Measurements from ENCODE around the gene MS4A18. TPM values are rescaled to one million over a fixed set of nuclear protein-coding genes. Genes with fewer than 3 reads are reported as not detected.
"Not testable (repeated sequence)": the region's sequence is repeated elsewhere in the genome, so short reads cannot be mapped to it uniquely, and the experiment has no call there.

Gene MS4A18
- total RNA-seq, 1 donor from 2014 or later: not detected

DNA sequence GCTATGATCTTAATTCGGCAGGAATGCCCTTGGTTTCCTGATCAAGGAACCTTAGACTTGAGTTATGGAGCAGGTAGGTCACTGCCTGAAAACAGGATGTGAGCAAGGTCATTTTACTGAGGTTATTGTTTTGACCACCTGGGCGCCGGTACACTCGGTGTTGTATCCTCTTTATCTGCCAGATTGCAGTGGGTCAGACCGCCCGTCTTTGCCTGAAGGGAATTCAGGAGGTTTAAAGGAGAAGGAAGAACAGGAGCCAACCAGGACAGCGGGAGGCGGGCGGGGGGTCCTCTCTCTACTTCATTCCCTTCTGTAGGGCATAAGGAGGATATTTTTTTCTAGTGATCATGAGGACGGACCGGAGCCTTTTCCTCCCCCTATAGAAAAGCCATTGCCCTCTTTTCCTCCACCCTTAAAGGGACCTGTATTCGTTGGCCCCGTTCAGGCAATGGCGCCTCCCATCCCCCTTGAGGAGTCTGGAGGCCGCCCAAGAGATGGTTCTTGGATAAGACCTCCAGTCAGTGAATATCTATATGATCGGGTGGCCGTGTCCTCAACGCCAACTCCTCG lies 32.8 kb downstream of the MS4A18 start:
- ATAC-seq: peak in 1 of 2 donors; percentile 5

DNA sequence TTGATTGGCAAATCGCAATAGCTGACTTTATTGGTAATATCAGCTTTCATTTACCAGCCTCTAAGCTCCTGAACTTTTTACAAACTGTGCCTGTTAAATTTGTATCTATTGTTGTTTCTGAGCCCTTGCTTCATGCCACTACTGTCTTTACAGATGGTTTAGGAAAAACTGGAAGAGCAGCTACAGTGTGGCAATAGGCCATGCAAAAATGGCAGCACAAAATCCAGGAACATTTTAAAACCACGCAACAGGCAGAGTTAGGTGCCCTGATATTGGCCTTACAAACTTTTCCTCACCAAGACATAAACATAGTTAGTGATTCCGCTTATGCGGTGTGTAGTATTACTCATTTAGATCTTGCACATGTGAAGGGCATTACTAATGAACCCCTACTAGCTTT lies 34.2 kb downstream of the MS4A18 start:
- H3K4me1 ChIP-seq; DNase-seq; H3K36me3 ChIP-seq; H3K9me3 ChIP-seq; intact Hi-C loops (cut with DNase I); ATAC-seq; H3K27ac ChIP-seq: not testable (repeated sequence)
- Histone ChIP-seq H3K4me3 (peak overlapping the region; percentile 45), H3K27me3 (ENCODE audit: low read depth) (peaks cover 13% of the 10 kb centered on the region)

More for the DNA sequence above, 32.8 kb downstream of the MS4A18 start:
- Histone ChIP-seq H3K9me3 (no peaks in the 10 kb centered on the region), H3K4me1 (peaks cover 3% of the 10 kb centered on the region), H3K36me3 (no peaks in the 10 kb centered on the region), H3K27me3 (ENCODE audit: low read depth) (peaks cover 17% of the 10 kb centered on the region), H3K27ac (peak overlapping the region; percentile 10), H3K4me3 (peak overlapping the region; percentile 45)
- TF ChIP-seq CTCF (IDR thresholded peaks at IDR 0.05): no peak
- DNase-seq: no peak
- intact Hi-C loops (cut with DNase I): no loop called here

DNA sequence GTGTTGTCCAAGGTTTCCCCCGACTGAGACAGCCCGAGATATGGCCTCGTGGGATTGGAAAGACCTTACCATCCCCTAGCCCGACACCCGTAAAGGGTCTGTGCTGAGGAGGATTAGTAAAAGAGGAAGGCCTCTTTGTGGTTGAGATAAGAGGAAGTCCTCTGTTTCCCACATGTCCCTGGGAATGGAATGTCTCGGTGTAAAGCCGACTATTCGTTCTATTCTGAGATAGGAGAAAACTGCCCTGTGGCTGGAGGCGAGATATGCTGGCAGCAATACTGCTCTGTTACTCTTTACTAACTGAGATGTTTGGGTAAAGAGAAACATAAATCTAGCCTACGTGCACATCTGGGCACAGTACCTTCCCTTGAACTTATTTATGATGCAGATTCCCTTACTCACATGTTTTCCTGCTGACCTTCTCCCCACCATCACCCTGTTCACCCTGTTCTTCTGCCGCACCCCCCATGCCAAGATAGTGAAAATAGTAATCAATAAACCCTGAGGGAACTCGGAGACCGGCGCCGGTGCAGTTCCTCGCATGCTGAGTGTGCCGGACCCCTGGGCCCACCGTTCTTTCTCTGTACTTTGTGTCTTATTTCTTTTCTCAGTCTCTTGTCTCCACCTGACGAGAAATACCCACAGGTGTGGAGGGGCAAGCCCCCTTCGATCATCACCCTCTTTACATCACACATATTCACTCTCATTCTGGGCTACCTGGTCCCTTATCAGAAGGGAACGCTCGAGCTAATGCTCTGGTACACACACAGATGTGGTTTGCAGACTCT lies 35.1 kb downstream of the MS4A18 start:
- ATAC-seq; intact Hi-C loops (cut with DNase I); DNase-seq; H3K4me1 ChIP-seq; H3K27ac ChIP-seq; H3K36me3 ChIP-seq; H3K9me3 ChIP-seq: not testable (repeated sequence)
- peak overlapping the region; percentile 45 for H3K4me3 ChIP-seq
- peaks cover 11% of the 10 kb centered on the region for H3K27me3 ChIP-seq (ENCODE audit: low read depth)

GRCh38 chr11:60761436-60762190 lies 37.1 kb downstream of the MS4A18 start:
- intact Hi-C loops (cut with DNase I): no loop called here
- Histone ChIP-seq H3K4me3 (peak overlapping the region; percentile 3), H3K27me3 (ENCODE audit: low read depth) (peaks cover 6% of the 10 kb centered on the region), H3K27ac (no peak overlapping the region), H3K36me3 (no peaks in the 10 kb centered on the region), H3K4me1 (peaks cover 3% of the 10 kb centered on the region), H3K9me3 (no peaks in the 10 kb centered on the region)
- ATAC-seq (no peak), DNase-seq (no peak)
- no peak for TF ChIP-seq CTCF (IDR thresholded peaks at IDR 0.05)

- intact Hi-C loops (cut with DNase I): no loop called here
- H3K4me1 ChIP-seq: peaks cover 3% of the 10 kb centered on the region
- DNase-seq: no peak
- TF ChIP-seq CTCF (IDR thresholded peaks at IDR 0.05): no peak
- peaks cover 6% of the 10 kb centered on the region for H3K27me3 ChIP-seq (ENCODE audit: low read depth)
- H3K9me3 ChIP-seq: no peaks in the 10 kb centered on the region
- H3K4me3 ChIP-seq: peak overlapping the region; percentile 15
- H3K27ac ChIP-seq: no peak overlapping the region
- ATAC-seq: peak; percentile 82 to 86
- no peaks in the 10 kb centered on the region for H3K36me3 ChIP-seq
These were observed 38.6 kb downstream of the MS4A18 start for GRCh38 chr11:60762851-60763691.

Data from lower lobe of right lung (tissue), 2 donors.